Activated CD4-positive, alpha-beta T cell treated with anti-CD3 and anti-CD28 coated beads, Interleukin-2, amount 50 U/mL, for 24 hours (primary cell): ENCODE measurements around the gene ACRBP.
A peak's percentile ranks its signal among the peaks of the same experiment; 100 is the strongest.
"Not testable (repeated sequence)": the region's sequence is repeated elsewhere in the genome, so short reads cannot be mapped to it uniquely, and the experiment has no call there.

Source experiments
- DNase-seq, 2 donors: peaks; one replicate each; pipeline ENCODE4 v3.0.0-alpha.2; 2020; ENCODE audit warnings: low read depth in 1 of 2, low spot score in 1 of 2

The ACRBP gene

DNA sequence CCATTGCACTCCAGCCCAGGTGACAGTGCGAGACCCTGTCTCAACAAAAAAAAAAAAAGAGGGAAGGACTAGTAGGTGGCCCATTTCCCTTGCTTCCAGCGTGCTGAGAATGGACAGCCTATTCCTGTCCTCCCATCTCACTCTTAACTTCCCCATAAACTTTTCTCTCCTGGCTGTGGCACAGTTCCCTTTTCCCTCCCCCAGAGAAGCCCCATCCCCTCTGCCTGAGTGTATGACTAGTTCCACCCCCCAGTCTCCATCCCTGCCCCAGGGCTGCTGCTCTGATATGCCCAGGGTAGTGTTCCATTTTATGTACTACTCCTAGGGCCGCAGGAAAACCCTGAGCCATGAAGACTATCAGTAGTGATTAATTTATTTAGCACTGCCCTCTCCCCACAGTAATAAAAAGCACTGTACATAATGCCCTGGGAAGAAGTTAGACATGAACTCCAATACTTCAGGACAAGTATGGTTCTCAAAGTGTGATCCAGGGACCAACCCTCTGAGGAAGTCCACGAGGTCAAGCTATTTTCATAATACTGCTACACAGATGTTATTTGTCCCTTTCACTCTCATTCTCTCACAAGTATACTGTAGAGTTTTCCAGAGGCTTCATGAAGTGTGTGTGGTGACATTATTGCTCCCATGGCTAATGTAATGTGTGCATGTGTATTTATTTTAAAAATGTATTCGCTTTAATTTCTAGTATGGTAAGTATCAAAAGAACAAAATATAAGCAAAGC lies 28.6 kb downstream of the ACRBP start:
- no peak for DNase-seq

DNA sequence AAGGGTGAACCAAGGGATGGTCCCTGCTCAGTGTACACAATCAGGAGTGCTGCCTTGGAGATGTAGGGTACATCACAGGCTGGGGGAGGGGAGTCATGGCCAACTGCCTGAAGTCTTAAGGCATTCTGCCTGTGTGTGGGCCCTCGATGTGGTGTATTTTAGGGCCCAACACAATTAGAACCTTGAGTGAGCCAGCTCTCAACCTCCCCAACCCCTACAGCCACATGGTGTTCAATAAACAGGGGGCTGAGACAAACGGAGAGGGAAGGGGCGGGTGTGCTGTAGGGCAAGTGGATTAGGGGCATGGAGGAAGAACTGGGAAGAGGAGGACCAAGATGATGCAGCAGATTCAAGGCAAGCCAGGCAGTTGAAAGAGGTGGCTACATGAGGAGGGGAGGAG lies 31.4 kb downstream of the ACRBP start:
- DNase-seq = no peak

DNA sequence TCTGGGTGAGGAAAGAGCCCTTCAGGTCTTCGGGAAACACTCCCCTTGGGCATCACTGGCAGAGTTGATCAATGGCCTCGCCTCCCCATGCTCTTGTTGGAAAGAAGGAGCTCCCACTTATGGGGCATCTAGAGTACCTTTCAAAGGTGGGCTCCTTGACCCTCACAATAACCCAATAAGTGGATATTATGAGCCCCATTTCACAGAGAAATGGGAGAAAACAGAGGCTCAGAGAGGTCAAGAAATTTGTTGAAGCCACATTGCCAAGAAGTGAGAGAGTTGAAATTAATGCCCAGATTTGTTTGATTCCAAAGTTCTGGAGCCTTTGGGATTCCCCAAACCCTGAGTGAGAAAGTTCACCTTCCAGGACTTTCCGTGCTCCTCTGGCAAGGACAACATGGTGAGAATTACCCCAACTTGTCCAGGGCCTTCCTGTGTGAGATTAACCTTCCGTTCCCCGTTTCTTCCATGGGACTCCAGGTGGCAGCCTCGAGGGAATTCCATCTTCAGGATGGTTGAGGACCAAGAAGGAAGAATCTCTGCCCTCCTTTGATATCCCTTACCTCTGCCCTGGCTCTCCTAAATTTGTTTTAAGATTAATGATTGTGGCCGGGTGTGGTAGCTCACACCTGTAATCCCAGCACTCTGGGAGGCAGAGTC lies 32.6 kb downstream of the ACRBP start:
- DNase-seq = no peak

DNA sequence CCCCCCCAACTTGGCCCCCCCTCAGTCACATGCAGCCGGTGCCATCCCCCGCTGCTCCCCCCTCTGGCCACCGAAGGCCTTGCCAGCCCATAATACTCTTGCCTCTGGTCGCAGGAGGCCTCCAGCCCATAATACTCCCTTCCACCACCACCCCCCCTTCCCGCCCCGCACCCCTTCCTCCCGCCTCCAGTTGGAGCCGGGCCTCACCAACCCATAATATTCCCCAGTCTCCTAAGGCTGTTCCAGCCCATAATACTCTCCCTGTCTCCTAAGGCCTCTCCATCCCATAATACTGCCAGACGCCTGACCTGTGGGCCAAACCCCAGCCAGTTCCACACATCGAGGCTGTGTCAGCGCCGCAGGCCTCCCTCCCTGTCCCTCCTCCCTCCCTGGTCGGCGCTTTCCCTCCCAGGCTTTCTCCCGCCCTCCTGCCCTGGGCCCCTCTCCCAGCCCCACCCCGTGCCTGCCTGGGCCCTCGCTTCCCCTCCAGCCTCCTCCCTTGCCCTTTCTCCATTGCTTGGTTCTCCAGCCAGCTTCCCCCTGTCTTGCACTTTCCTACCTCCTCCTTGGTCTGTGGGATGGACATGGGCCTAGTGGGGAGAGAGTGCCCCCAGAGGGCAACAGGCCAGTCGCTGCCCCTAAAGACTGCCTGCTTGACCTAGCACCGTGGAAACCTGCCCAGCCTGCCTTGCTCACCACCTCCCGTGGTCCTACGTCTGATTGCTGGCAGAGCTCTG lies 33.3 kb downstream of the ACRBP start:
- no peak for DNase-seq

- no peak for DNase-seq
These were observed 34.0 kb downstream of the ACRBP start for GRCh38 chr12:6613015-6613775.

DNA sequence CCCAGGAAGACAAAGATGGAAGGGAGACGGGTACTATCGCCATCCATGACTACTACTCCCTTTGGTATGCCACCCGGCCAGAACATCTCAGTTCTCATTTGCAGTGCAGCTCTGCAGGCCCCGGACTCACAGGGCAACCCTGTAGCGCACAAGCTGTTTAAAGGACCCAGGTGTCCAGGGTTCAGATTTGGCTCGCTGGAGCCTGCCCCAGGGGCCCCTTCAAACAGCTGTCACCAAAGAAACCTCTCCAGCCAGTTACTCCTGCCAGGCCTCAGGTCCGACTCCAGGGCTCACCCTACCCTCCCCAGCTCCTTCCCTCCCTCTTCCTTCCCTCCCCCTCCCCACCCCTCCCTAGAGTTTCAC lies 34.6 kb downstream of the ACRBP start:
- DNase-seq = no peak

- no peak for DNase-seq
These were observed 35.0 kb downstream of the ACRBP start for GRCh38 chr12:6612247-6612646.

DNA sequence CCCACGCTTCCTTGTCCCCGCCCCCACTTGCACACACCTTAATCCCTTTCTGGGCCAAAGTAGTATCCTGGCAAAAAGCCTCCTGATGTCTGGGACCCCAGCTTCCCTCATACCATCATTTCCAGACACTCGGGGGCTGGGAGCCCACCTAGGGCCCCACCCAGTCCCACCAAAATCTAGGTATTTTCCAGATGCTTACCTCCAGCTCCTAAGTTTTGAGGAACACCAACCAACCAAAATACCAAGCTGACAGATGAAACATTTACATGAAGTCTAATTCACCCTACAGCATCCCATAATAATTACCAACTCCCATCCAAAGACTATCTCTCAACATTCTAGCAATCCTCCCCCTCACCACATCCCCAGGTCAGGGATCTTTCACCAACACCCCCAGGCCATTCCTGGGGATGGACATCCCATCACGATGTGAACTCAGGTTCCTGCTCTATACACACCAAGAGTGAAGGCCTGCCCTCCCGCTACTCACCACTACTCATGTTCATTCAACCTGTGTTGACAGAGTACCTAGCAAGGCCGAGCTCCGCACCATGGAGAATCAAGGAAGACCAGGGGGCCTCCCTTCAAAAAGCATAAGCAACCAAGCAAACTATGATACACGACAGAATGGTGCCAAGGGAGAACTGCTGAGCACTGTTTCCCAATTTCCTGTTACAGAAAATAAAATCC lies 38.5 kb downstream of the ACRBP start:
- DNase-seq = no peak

DNA sequence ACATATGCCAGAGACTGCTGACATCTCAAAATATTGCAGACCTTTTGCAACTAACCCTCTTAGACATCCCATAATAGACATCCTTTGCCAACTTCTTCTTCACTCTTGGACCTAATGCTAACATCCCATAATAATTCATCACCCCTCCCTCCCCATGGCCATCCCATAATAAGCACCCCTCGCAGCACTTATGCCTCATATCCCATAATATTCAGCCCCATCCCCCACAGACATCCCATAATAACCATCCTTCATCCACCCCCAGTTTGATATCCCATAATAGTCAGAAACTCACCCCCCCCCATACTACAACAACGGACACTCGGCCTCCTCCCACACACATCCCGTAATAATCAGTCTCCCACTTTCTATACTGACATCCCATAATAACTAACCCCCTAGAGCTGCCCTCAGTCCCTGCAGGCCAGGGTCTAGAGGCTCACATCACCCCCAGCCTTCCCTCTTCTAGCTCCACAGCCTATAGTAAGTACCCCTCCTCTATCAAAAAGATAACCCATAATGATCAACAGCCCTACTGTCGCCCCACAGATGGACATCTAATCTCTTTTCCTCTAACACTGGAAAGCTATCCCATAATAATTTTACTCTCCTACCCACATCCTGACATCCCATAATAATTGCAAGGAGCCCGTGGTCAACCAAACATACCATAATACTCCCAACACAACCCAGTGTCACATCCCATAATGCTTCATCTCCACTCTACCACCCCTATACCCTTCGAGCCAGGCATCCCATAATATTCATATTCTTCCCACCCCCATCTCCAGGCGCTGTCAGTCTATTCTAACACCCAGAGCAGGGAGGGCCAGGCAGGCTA lies 39.3 kb downstream of the ACRBP start:
- DNase-seq = peak in 1 of 2 donors; percentile 55

DNA sequence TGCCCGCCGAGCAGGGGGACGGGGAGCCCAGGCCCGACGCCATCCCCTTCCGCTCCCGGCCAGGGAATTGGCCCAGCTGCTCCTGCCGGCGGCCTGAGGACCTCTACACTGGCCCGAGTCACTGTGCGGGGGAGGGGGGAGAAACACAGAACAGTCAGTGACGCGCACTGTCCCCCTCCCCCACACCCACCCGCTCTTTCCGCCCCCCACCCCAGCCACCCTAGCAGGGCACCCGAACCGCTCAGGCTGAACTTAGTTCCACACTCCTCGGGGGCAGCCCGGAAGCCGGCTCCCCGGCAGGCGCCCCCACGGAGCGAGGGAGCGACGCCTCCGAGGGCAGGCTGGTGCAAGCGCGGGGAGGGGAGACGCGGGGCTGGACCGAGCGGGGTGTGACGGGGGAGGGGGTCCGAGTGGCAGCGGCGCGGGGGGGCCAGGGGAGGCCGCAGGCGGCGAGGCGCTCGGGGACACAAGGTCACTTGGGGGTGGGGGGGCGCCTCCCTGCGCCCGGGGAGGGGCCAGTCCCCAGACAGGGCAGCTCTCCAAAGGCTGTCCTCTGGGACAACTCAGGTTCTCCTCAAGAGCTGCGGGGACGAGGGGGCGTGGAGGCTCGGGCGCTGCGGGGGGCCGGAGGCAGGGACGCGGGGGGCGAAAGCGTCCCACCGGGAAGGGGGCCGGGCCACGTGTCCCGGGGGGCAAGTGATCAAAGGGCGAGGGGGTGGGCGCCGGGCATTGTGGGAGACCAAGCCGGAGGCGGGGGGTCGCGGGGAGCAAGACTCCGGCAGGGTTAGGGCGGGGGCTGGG lies 40.7 kb downstream of the ACRBP start:
- peak; percentile 38 to 50 for DNase-seq

- no peak for DNase-seq
These were observed 41.6 kb downstream of the ACRBP start for GRCh38 chr12:6605421-6606330.

DNA sequence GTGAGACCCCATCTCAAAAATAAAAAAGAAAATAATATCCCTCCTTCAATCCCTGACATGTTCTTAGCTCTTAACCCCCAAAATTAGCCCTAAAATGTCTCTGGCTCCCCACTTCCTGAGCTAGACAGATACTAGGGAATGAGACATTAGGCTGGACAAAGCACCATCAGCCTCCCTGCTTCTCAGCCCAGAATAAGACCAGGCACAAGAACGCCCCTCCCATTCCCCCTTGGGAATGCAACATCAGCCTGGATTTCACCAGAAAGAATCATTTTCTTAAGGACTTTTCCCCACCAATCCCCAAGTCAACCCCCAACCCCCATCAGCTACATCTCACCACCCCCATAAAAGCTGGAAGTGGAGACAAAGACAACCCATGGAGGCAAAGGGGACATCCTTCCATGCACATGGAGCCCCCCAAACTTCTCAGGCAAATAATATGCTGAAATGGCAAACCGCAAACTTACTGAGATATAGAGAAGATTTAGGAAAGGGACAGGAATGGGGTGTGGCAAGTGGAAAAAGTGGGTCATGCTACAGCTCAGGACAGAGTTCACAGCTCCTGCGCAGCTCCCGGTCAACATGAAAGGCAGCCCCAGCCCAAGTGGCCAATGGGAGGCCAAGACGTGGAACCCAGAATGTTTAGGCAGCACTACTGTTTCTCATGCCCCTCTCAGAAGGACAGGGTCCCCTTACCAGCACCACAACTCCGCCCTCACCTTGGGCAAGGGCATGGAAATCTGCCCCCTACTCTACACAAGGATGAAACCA lies 42.8 kb downstream of the ACRBP start:
- no peak for DNase-seq

- DNase-seq = no peak
These were observed 44.1 kb downstream of the ACRBP start for GRCh38 chr12:6603095-6603567.

DNA sequence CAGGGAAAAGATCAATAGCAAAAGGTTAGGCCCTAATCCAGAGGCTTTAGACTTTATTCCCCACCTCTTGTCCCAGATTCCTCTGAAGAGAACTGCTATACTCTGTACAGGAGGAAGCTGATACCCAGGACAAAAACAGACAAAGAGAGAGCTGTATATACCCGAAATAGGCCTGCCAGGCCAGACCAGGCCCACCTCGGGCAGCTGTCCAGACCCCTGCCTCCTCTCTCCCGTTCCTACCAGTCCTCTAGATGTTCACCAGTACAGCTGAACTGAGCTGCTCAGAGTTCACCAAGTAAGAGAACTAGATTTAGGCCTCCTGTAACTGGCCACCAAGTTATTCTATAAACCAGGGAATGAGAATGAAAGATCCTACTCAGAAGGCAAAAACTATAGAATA lies 44.7 kb downstream of the ACRBP start:
- no peak for DNase-seq

GRCh38 chr12:6595673-6596072 lies 51.6 kb downstream of the ACRBP start:
- not testable (repeated sequence) for DNase-seq

DNA sequence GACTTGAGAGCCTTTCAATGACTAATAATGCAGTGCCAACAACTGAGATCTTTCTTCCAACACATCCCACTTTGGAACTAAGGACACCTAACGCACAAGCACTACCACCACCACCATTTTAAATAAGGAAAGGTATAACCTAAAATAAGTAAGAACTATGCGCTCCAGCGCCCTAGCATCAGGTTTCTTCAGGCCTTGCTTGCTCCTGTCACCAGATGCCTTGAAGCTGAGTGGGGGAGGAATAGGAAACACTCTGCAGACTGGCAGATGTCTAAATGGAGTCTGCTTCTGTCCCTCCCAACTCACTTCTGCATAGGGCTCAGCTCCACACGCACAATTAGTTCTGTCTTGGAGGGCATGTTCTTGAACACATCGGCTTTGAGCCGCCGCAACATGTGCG lies 55.1 kb downstream of the ACRBP start:
- no peak for DNase-seq
